ENCODE data around the gene GRIFIN.

DNA sequence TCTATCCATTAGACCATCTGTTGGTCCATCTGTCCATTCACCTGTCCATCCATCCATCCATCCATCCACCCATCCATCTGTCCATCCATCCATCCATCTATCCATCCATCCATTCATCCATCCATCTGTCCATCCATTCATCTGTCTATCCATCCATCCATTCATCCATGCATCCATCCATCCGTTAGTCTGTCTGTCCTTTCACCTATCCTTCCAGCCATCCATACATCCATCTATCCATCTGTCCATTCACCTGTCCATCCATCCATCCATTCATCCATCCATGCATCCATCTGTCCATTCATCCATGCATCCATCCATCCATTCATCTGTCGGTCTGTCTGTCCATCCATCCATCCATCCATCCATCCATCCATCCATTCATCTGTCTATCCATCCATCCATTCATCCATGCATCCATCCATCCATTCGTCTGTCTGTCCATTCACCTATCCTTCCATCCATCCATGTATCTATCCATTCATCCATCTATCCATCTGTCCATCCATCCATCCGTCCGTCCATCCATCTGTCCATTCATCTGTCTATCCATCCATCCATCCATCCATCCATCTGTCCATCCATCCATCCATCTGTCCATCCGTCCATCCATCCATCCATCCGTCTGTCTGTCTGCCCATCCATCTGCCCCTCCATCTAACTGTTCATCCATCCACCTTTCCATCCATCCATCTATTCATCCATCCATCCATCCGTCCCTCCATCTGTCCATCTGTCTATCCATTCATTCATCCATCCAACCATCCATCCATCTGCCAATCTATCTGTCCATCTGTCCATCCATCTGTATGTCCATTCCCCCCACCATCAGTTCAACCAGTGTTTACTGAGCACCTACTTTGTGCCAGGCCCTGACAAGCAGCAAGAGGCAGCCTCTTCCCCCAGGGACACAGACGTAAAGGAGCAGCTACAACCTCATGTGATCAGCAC, 38.5 kb upstream of the GRIFIN start:
- TF ChIP-seq CTCF (conservative IDR thresholded peaks at IDR 0.05 in 1 of 2, IDR thresholded peaks at IDR 0.05 in 1 of 2; ENCODE audit: low read depth in 1 of 2, low read length in 2 of 2): no peak
- no peak for TF ChIP-seq EZH2 (IDR thresholded peaks at IDR 0.05; ENCODE audit: low read length, missing control alignments)

All from fibroblast of lung (primary cell).